GM11168 (cell line): Measurements from ENCODE around the gene ROBO1.

Source experiments
- in situ Hi-C: fragments of 300-500 bp; cut with MboI; formaldehyde crosslinking; loops from one replicate; pipeline ENCODE4 v1.12.0; 2022; ENCODE audit warnings: low sequenced_read_pairs; ENCODE audit not compliant: unreplicated experiment

The ROBO1 gene

DNA sequence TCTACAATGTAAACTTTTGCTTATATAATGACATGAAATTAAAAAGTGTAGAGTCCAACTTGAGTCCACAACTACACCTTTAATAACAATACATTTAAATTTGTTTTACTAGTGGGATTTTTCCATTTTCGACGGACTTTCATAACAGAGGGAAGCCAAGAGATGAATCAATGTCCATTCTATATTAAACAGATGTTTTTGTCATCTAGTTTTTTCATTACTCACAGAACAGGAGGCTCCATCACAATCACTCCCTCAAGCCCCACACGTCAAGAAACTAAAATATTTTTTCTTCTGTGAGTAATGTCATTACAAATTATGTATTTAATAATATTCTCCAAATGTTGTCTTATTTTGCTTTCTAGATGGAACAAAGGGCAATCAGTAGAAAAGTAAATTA, 932.9 kb downstream of the ROBO1 start:
- in situ Hi-C loops = no loop called here

- in situ Hi-C loops = no loop called here
Observed at GRCh38 chr3:78832785-78833204, 935.0 kb downstream of the ROBO1 start.

DNA sequence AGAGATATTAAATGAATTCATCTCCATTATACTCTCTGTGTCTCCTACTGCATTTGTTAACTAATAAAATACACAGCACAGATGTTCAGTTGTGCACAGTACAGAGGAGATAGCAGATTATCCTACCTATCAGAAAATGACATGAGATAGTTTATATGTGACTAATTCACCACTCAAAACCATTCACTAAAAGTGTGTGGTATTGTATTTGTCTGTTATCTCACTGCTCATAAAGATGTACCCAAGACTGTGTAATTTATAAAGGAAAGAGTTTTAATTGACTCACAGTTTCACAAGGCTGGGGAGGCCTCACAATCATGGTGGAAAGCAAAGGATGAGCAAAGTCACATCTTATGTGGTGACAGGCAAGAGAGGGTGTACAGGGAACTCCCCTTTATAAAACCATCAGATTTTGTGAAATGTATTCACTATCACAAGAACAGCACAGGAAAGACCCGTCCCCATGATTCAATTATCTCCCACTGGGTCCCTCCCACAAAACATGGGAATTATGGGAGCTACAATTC, 936.3 kb downstream of the ROBO1 start:
- in situ Hi-C loops = no loop called here

DNA sequence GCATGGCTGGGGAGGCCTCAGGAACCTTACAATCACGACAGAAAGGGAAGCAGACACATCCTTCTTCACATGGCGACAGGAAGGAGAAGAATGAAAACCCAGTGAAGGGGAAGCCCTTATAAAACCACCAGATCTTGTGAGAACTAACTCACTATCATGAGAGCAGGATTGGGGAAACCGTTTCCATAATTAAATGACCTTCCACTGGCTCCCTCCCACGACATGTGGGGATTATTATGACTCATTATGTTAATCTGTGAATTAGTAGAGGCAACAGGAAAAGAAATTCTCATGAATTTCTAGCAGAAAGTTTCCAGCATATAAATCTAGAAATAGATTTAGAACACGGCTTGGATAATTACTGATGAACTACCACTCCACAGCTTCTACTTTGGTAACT, 937.3 kb downstream of the ROBO1 start:
- in situ Hi-C loops = no loop called here

DNA sequence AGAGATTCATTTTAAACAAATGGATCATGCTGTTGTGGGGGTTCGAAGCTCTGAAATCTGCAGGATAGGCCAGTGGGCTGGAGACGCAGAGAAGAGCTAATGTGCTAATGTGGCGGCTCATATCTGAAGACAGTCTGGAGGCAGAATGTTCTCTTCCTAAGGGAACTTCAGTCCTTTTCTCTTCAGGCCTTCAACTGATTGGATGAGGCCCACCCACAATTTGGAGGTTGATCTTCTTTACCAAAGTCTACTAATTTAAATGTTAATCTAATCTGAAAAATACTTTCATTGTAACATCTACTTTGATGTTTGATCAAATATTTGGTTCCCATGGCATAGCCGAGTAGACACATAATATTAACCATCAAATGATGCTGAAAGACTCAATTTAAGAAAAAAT, 940.2 kb downstream of the ROBO1 start:
- in situ Hi-C loops = no loop called here

- in situ Hi-C loops = no loop called here
Observed at GRCh38 chr3:78825858-78826215, 942.0 kb downstream of the ROBO1 start.

DNA sequence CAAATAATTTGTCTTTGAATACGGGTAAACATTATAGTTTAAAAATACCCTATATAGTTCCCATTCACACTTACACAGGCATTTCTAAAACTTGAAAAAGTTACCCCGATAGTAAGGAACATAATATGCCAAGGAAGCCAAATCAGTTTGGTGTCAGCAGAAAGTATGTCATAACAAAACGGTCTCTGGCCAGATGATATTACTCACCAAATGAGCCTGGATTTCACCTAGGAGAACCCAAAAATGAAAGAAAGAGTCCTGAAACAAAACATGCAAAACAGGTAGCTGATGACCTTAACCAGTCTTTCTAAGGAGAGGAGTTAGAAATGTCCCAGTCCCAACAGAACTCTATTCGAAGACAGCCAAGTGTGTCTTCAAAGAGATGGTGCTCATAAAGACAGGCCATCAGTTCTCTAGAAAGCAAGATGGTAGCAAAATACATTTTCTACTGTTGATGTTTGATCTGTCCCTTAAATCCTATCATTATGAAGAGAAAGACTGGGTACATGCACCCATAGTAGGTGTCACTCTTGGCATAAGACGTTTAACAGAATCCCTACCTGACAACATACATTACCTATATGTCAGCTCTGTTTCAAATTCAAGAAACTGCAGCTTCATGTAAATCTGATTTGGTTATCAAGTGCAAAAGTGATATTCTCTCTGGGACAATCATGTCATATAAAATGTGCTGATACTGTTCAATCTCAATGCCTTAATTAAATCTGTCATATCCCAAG, 942.5 kb downstream of the ROBO1 start:
- in situ Hi-C loops = no loop called here

- in situ Hi-C loops = no loop called here
Observed at GRCh38 chr3:78823859-78824258, 943.9 kb downstream of the ROBO1 start.

DNA sequence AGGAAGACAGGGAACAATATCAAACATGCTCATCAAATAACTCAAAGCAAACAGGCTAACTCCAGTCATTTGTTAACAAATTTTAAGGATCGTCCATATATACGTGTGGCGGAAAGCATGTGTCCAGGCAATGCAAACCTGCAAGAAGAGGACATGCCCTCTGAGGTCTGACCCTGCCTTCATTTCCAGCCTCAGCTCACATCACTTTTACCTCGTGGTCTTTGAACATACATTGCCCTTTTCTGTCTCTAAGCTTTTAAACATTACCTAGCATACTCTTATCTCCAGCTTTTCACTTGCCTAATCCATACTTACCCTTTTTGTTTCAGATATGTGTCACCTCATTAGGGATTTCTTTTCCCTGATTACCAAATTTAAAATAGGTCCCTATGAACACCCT, 944.4 kb downstream of the ROBO1 start:
- in situ Hi-C loops = no loop called here

GRCh38 chr3:78822726-78823125, 945.1 kb downstream of the ROBO1 start:
- in situ Hi-C loops = no loop called here

GRCh38 chr3:78820542-78820941, 947.3 kb downstream of the ROBO1 start:
- in situ Hi-C loops = no loop called here

GRCh38 chr3:78818161-78818985, 949.4 kb downstream of the ROBO1 start:
- in situ Hi-C loops = no loop called here

DNA sequence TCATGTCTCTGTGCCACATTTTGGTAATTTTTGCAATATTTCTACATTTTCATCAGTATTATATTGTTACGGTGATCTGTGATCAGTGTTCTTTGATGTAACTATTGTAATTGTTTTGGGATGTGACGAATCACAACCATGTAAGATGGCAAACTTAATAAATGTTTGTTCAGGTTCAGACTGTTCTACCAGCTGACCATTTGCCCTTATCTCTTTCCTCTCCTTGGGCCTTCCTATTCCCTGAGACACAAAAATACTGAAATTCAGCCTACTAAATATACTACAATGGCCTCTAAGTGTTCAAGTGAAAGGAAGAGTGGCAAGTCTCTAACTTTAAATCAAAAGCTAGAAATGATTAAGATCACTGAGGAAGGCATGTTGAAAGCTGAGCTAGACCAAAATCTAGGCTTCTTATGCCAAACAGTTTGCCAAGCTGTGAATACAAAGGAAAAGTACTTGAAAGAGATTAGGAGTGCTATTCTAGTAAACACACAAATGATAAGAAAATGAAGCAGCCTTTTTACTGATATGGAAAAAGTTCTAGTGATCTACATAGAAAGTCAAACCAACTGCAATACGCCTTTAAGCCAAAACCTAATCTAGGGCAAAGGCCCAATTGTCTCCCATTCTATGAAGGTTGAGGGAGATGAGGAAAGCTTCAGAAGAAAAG, 952.8 kb downstream of the ROBO1 start:
- in situ Hi-C loops = no loop called here

DNA sequence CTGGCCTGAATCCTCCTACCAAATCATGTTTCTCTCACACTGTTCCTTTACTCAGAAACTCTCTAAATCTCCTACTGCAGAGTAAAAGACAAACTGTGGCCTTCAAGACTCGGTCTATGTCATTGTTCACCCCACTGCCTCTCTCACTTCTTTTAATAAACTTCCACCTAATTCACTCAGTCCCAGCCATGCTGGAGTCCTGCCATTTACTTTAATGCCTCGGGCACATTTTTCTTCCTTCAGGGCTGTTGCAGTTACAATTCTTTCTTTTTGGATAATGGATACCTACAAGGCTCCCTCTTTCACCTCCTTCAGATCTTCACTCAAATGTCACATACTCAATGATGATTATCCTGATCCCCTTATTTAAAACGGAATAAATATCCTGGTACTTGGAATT, 955.6 kb downstream of the ROBO1 start:
- in situ Hi-C loops = no loop called here

DNA sequence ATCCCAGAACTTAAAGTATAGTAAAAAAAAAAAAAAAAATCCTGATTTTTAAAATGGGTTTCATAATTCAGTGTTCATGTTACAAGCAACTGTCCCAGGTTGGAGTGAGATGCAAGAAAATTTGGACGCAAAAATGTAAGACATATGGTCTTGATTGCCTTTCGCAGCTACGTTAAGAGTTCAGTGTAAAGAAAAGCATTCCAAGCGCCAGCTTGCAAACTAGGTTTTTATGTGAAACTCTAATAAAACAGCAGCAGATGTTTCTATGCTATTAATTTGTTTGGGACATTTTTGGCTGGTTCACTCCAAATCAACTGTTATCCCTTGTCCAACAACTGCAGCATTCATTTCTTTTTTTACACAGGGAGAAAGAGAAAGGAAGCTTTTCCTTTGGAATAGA, 957.8 kb downstream of the ROBO1 start:
- in situ Hi-C loops = no loop called here

DNA sequence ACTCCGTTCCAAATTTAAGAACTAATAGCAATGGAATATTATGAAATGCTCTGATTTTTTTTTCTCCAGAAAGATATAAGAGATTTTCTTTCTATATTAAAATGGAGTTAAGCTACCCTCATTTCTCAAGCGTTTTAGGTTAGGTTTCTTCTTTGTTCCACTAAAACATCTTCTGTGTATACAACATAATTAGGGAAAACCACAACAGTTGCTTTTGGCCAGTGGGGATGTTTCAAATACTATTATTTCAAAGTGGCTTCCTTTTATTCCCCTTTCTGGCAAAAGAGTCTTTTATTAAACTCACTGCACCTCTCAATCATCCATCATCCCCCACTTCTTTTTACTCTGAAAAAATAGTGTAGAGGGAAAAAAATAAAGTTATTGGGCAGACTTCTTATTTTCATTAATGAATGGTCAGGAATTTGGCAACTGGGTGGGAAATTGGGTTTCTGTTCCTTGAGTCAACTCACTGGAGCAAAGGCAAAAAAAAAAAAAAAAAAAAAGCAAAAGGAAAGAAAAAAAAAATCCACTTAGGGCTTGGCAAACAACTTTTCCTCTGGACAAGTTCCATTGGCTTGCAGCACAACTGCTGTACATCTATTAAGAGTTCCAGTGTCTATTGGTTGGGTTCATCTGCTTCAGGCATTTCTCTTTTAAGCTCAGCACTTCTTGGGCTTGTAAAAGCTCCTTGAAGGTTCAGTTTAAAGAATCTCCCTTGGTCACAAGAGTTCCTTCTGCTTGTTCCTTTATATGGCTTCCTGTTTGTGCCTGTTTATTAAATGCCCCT, 963.4 kb downstream of the ROBO1 start:
- in situ Hi-C loops = no loop called here

GRCh38 chr3:78802562-78802930, 965.3 kb downstream of the ROBO1 start:
- in situ Hi-C loops = no loop called here

DNA sequence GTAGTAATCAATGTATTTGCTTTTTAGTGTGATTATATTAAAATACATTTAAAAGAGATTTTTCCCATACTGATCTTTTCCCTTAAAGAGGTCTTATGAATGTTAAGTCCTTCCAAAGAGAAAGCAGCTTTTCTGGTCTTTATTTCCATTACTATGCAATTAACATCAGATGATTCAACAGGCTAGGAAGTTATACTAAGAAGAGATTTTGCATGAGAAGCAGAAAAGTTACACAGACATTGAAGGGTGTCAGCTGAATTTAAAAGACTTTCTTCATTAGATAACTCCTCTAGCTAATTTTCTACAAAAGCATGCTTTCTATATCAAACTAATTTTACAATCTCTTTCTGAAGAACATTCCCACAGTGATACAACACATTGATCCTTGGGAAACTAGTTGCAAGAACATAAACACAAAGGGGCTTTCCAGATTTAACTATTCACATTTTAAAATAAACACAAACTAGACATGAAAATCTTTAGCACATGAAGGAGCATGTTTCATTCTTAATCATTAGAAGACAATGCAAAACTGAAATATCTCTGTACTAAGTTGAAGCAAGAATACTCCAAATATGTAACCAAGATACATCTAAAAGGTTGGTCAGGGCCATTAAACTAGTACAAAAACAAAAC, 965.8 kb downstream of the ROBO1 start:
- in situ Hi-C loops = no loop called here

DNA sequence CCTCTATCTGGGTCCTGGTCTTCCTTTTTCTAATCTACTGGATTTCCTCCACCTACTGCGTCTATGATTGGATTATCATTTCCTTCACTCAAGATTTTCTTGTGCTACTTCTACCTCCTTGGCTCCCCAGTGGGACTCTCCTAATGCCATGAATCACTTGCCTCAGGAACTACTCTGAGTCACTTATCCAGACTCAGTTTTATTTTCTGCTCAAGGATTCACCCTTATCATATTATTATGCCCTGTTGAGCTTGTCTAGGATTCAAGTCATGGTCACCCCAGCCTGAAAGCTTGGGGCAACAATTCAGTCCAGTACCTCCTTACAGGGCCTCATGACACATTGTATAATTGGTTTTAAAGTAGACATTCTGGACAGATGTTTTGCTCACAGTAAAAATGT, 968.1 kb downstream of the ROBO1 start:
- in situ Hi-C loops = no loop called here

DNA sequence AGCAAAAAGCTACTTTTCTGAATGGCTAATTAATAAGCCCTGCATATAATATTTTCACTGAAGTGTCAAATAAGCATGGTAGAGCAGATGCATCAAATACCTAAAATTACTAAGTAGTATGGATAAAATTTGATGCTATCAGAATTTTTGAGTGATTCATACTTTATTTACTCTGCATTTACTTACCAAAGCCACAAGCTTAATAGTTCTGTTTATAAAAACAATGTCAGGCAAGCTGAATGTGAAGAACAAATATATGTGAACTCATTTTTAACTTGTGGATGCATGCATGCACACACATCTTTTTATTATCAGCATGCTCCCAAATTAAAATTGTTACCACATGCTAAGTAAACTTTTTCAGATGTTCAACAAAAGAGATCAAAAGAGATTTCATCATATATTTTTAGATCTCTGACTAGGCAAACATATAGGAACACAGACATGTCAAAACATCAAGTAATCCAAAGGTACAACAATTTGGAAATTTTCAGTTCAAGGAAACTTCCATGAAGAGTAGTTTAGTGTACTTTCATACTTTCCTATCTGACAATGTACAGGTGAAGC, 969.4 kb downstream of the ROBO1 start:
- in situ Hi-C loops = no loop called here
